Neural cell (in vitro differentiated cells): Measurements from ENCODE around the gene SRRD. TPM values are rescaled to one million over a fixed set of nuclear protein-coding genes. Genes with fewer than 3 reads are reported as not detected.

Source experiments
- H2AFZ ChIP-seq: fragments of 200-600, 300-800 bp; sonication (generic), shearing (Covaris generic); 2 replicates; pipeline ENCODE4 v1.6.0; 2014; ENCODE audit warnings: low read depth, mild to moderate bottlenecking, antibody characterized with exemption, low read length, moderate library complexity
- H3F3A ChIP-seq: fragments of 200-600 bp; shearing (Covaris generic); 2 replicates; pipeline ENCODE4 v1.6.1; 2016; ENCODE audit warnings: mild to moderate bottlenecking, moderate library complexity, mixed read lengths, antibody characterized with exemption, low read length; ENCODE audit not compliant: insufficient read depth, poor library complexity, severe bottlenecking
- H3K27ac ChIP-seq: fragments of 200-600, 300-800 bp; sonication (generic), shearing (Covaris generic); 2 replicates; pipeline ENCODE4 v1.5.1; 2014; ENCODE audit warnings: mild to moderate bottlenecking, low read length, moderate library complexity
- H3K27me3 ChIP-seq: fragments of 300-800, 200-600 bp; sonication (generic), shearing (Covaris generic); 2 replicates; pipeline ENCODE4 v1.6.0; 2014; ENCODE audit warnings: mild to moderate bottlenecking, low read depth, low read length, moderate library complexity; ENCODE audit not compliant: insufficient read depth
- H3K36me3 ChIP-seq: fragments of 300-800, 200-600 bp; sonication (generic), shearing (Covaris generic); 2 replicates; pipeline ENCODE4 v1.5.1; 2014; ENCODE audit warnings: mild to moderate bottlenecking, antibody characterized with exemption, low read length, moderate library complexity; ENCODE audit not compliant: insufficient read depth
- H3K4me2 ChIP-seq: fragments of 300-800, 200-600 bp; sonication (generic), shearing (Covaris generic); 2 replicates; pipeline ENCODE4 v1.6.0; 2014; ENCODE audit warnings: mild to moderate bottlenecking, low read length
- H3K4me3 ChIP-seq: fragments of 300-800, 200-600 bp; sonication (generic), shearing (Covaris generic); 2 replicates; pipeline ENCODE4 v1.5.1; 2014; ENCODE audit warnings: mild to moderate bottlenecking, low read length, moderate library complexity
- H3K79me2 ChIP-seq: fragments of 200-600 bp; shearing (Covaris generic); replicated peaks from 2 replicates; pipeline ENCODE4 v1.6.0; 2014; ENCODE audit warnings: mild to moderate bottlenecking, low read length, moderate library complexity; ENCODE audit not compliant: insufficient read depth
- H3K9ac ChIP-seq: fragments of 300-800, 200-600 bp; sonication (generic), shearing (Covaris generic); 2 replicates; pipeline ENCODE4 v1.6.1; 2016; ENCODE audit warnings: mild to moderate bottlenecking, low read length, mixed read lengths
- H3K9me2 ChIP-seq: fragments of 200-600 bp; shearing (Covaris generic); 2 replicates; pipeline ENCODE4 v1.6.1; 2016; ENCODE audit warnings: mild to moderate bottlenecking, low read length, mixed read lengths; ENCODE audit not compliant: insufficient read depth
- H3K9me3 ChIP-seq: fragments of 200-600, 300-800 bp; sonication (generic), shearing (Covaris generic); 2 replicates; pipeline ENCODE4 v1.6.1; 2016; ENCODE audit warnings: mild to moderate bottlenecking, mixed run types, low read length, moderate library complexity, mixed read lengths
- H4K20me1 ChIP-seq: fragments of 200-600 bp; shearing (Covaris generic); 2 replicates; pipeline ENCODE4 v1.6.1; 2016; ENCODE audit warnings: mild to moderate bottlenecking, mixed run types; ENCODE audit not compliant: insufficient read depth
- EP300 ChIP-seq: fragments of 450-650 bp; conservative IDR thresholded peaks from 2 replicates; pipeline ENCODE4 v1.6.1; 2014; ENCODE audit warnings: antibody characterized with exemption, mild to moderate bottlenecking, moderate library complexity; ENCODE audit not compliant: poor library complexity, severe bottlenecking
- EZH2 ChIP-seq: fragments of 200-600, 300-800 bp; shearing (Covaris generic), sonication (generic); IDR thresholded peaks from 2 replicates; pipeline ENCODE4 v1.6.1; 2014; ENCODE audit warnings: antibody characterized with exemption, low read length, borderline replicate concordance, mild to moderate bottlenecking; ENCODE audit not compliant: insufficient read depth, poor library complexity, severe bottlenecking
- MXI1 ChIP-seq: fragments of 450-650 bp; conservative IDR thresholded peaks from 2 replicates; pipeline ENCODE4 v1.6.1; 2014; ENCODE audit warnings: antibody characterized with exemption, mild to moderate bottlenecking; ENCODE audit not compliant: poor library complexity, severe bottlenecking
- POLR2AphosphoS5 ChIP-seq: IDR thresholded peaks from 2 replicates; pipeline ENCODE4 v1.6.1; 2012
- RAD21 ChIP-seq: fragments of 450-650 bp; conservative IDR thresholded peaks from 2 replicates; pipeline ENCODE4 v1.6.1; 2014; ENCODE audit warnings: antibody characterized with exemption, mild to moderate bottlenecking, moderate library complexity
- SMC3 ChIP-seq: fragments of 450-650 bp; conservative IDR thresholded peaks from 2 replicates; pipeline ENCODE4 v1.6.1; 2014; ENCODE audit warnings: antibody characterized with exemption, mild to moderate bottlenecking, moderate library complexity; ENCODE audit not compliant: poor library complexity
- TAF1 ChIP-seq: IDR thresholded peaks from 2 replicates; pipeline ENCODE4 v1.6.1; 2012; ENCODE audit warnings: low read depth
- polyA plus RNA-seq: library from polyadenylated mRNA; depleted of rRNA; stranded (reverse); fragments of >200 nt; gene quantifications from 2 replicates; pipeline ENCODE4 v1.2.3, GENCODE V29; 2014
- TF ChIP-seq, protein P1 (sequence below): fragments of 450-650 bp; IDR thresholded peaks from 2 replicates; pipeline ENCODE4 v1.5.1; 2014; ENCODE audit warnings: antibody characterized with exemption, mild to moderate bottlenecking, moderate library complexity; ENCODE audit not compliant: poor library complexity, severe bottlenecking
- TF ChIP-seq, protein P2 (sequence below): IDR thresholded peaks from 2 replicates; pipeline ENCODE4 v1.6.1; 2012; ENCODE audit warnings: borderline replicate concordance

The SRRD gene
- polyA plus RNA-seq, 1 donor from 2014 or later, result 33.9 TPM

DNA sequence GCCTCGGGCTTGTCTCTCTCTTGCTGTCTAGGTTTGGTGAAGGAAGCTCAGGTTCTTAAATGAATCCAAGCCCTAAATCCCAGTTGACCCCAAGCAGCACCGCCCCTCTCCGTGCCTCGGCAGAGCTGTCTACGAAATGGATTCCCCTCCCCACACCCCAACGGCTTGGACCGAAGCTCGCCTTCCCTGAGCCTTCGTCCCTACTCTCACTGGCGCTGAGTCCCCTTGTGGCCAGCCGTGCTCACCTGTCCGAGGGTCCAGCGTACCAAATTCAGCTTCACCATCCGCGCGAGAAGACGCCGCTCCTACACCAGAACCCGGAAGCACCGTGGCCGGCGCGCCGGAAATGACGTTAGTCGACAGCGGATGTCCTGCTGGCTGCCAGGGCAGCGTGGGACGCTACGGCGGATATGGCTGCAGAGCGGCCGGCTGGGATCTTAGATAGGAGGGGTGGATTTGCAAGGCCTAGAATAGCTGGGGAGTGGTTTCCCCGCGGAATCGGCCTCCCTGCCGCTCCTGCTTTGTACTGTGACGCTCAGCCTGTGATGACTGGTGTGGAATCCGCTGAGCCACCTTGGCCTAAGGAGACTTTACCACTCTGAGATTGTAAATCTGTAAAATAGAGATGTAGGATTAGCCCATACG, 28.6 kb downstream of the SRRD start, which contains the start of gene TFIP11:
TFIP11 (minus strand) TSS at position 325 of the 645 bp plus-strand sequence. CDS start 2,201 bp downstream, outside the sequence.
- TF ChIP-seq, protein P1, sequence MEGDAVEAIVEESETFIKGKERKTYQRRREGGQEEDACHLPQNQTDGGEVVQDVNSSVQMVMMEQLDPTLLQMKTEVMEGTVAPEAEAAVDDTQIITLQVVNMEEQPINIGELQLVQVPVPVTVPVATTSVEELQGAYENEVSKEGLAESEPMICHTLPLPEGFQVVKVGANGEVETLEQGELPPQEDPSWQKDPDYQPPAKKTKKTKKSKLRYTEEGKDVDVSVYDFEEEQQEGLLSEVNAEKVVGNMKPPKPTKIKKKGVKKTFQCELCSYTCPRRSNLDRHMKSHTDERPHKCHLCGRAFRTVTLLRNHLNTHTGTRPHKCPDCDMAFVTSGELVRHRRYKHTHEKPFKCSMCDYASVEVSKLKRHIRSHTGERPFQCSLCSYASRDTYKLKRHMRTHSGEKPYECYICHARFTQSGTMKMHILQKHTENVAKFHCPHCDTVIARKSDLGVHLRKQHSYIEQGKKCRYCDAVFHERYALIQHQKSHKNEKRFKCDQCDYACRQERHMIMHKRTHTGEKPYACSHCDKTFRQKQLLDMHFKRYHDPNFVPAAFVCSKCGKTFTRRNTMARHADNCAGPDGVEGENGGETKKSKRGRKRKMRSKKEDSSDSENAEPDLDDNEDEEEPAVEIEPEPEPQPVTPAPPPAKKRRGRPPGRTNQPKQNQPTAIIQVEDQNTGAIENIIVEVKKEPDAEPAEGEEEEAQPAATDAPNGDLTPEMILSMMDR, result peak; percentile 23
- TF ChIP-seq TAF1 (peak; percentile 69), EZH2 (no peak), EP300 (peak; percentile 55), SMC3 (no peak), POLR2AphosphoS5 (peak; percentile 96), RAD21 (peak; percentile 59), MXI1 (peak; percentile 97)
- TF ChIP-seq, protein P2, sequence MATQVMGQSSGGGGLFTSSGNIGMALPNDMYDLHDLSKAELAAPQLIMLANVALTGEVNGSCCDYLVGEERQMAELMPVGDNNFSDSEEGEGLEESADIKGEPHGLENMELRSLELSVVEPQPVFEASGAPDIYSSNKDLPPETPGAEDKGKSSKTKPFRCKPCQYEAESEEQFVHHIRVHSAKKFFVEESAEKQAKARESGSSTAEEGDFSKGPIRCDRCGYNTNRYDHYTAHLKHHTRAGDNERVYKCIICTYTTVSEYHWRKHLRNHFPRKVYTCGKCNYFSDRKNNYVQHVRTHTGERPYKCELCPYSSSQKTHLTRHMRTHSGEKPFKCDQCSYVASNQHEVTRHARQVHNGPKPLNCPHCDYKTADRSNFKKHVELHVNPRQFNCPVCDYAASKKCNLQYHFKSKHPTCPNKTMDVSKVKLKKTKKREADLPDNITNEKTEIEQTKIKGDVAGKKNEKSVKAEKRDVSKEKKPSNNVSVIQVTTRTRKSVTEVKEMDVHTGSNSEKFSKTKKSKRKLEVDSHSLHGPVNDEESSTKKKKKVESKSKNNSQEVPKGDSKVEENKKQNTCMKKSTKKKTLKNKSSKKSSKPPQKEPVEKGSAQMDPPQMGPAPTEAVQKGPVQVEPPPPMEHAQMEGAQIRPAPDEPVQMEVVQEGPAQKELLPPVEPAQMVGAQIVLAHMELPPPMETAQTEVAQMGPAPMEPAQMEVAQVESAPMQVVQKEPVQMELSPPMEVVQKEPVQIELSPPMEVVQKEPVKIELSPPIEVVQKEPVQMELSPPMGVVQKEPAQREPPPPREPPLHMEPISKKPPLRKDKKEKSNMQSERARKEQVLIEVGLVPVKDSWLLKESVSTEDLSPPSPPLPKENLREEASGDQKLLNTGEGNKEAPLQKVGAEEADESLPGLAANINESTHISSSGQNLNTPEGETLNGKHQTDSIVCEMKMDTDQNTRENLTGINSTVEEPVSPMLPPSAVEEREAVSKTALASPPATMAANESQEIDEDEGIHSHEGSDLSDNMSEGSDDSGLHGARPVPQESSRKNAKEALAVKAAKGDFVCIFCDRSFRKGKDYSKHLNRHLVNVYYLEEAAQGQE, result no peak

DNA sequence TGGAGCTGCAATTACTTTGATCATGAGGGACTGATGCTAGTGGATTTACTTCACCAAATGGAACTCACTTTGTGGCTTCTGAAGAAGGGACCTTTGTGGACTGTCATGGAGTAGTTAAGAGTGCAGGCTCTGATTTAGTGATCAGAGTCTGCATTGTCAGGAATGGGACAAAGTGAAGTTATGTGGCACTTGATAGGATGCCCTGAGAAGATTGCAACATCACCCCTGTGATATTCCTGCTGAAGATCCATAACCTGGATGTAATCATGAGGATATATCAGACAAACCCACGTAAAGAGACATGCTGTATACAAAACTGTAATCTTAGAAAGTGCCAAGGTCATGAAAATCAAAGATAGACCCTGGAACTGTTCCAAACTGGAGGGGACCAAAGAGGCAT, 30.2 kb downstream of the SRRD start:
- peaks cover 35% of the 10 kb centered on the region for H3K79me2 ChIP-seq
- peak overlapping the region; percentile 72 for H3K4me3 ChIP-seq

More for the DNA sequence above, 28.6 kb downstream of the SRRD start, which contains the start of gene TFIP11:
- no peaks in the 10 kb centered on the region for H3K9me2 ChIP-seq
- peak within 1 kb of the TSS; percentile 72 for H3K4me3 ChIP-seq
- no peaks in the 10 kb centered on the region for H3K9me3 ChIP-seq
- peak within 1 kb of the TSS; percentile 99 for H3K4me2 ChIP-seq
- H2AFZ ChIP-seq, result peak within 1 kb of the TSS; percentile 92
- H3K9ac ChIP-seq, result peak within 1 kb of the TSS; percentile 82
- H4K20me1 ChIP-seq, result no peaks in the 10 kb centered on the region
- no peaks in the 10 kb centered on the region for H3K27me3 ChIP-seq
- no peaks in the 10 kb centered on the region for H3F3A ChIP-seq
- H3K27ac ChIP-seq, result peak within 1 kb of the TSS; percentile 74
- H3K79me2 ChIP-seq, result peaks cover 35% of the 10 kb centered on the region
- no peaks in the 10 kb centered on the region for H3K36me3 ChIP-seq

More for the DNA sequence above, 30.2 kb downstream of the SRRD start:
- Histone ChIP-seq H3K9me3 (no peaks in the 10 kb centered on the region), H3F3A (no peaks in the 10 kb centered on the region), H3K9me2 (no peaks in the 10 kb centered on the region), H3K9ac (no peak overlapping the region), H3K4me2 (peak overlapping the region; percentile 77), H2AFZ (no peak overlapping the region), H4K20me1 (no peaks in the 10 kb centered on the region), H3K36me3 (no peaks in the 10 kb centered on the region), H3K27ac (no peak overlapping the region), H3K27me3 (no peaks in the 10 kb centered on the region)
- no peak for TF ChIP-seq POLR2AphosphoS5
- TF ChIP-seq, protein P1, result no peak
- no peak for TF ChIP-seq MXI1
- no peak for TF ChIP-seq RAD21
- no peak for TF ChIP-seq EZH2
- TF ChIP-seq, protein P2, result no peak
- no peak for TF ChIP-seq TAF1
- no peak for TF ChIP-seq SMC3
- no peak for TF ChIP-seq EP300
